Left renal pelvis (tissue), 4 donors: Measurements from ENCODE around the gene LBR. TPM values are rescaled to one million over a fixed set of nuclear protein-coding genes. Genes with fewer than 3 reads are reported as not detected.

Experiments
- DNase-seq, 4 donors: peaks; one replicate each; pipeline ENCODE4 v3.0.0-alpha.2; 2013; ENCODE audit warnings: low read depth in 4 of 4, low spot score in 3 of 4
- polyA plus RNA-seq, 4 donors: library from polyadenylated mRNA; unstranded; fragments of 120-200 nt; gene quantifications; one replicate each; pipeline ENCODE4 v1.2.1, GENCODE V29; 2013; ENCODE audit not compliant: insufficient read length in 4 of 4

LBR gene
- polyA plus RNA-seq, 4 donors: 56.4 to 101 (median 93.2) TPM

DNA sequence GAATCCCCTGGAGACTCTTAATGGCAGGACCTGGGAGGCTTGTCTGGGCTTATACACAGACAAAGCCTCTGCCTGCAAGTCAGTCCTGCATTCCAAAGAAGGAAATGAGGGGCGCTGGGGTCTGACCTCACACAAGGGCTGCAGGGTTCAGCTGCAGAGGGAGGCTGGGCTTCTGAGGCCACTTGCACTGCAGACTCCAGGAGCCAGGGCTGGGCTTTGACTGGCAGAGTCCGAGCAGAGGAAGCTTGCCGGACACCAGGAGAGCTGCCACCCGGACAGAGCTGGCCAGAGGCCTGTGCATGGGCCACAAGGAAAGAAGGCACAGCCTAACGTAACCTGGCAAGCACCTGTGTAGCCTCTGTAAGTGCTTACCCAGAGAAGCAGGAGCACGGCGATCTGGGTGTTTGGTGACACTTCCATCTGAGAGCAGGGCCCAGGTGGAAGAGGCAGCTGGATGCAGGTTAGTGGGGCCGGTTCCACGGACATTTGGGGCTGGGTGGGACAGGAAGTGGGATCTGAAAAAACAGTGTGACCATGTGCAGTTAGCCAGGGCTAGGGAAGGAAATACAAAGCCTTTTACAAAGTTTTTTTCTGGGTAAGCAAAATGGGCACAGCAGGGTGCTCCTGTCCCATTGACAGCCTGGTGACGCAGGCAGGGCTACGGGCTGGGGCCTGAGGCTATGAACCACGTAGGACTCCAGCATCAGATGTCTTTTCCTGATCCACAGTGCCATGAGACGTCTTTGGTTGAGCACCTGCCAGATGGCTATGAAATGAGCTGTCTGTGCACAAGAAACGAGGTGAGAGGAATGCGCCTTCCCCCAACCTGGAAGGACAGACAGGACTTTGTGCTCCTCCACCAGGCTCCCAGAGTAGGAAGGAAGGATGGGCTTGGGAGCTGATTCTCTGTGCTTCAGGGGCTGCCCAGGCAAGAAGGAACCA lies 37.3 kb upstream of the LBR start:
- DNase-seq: no peak

DNA sequence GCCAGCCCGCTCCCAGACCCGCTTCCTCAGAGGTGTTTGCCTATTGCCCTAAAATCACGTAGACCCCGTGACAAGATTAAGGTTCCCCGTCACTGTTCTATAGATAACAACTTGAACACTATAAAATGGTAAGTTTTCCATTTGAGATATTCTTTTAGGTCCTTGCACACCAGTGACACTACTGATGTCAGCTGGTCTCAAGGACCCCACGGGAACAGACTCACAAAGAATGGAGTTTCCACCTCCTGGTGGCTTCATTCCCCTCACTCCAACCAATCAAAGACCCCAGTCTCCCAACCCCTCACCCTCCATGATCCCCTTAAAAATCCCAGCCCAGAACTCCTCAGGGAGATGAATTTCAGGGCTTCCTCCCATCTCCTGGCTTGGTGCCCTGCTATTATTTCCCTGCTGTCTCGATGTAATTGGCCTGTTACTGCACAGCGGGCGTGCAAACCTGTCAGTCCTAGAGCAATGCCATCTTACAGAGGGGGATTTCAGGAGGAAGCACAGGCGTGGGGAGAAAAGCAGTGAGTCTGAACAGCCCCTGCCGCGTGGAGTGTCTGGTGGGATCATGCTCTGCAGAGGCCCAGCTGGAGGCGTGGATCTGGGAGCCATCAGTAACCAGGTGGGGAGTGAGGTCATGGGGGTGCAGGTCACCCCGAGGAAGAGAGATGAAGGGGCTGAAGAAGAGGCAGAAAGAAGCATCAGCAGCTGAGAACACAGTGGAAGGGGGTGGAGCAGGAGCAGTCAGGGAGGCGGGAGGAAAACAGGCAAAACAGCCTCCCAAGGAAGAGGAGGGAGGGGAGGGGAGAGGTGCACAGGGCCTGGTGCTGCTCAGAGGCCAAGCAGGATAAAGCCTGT lies 35.1 kb upstream of the LBR start:
- no peak for DNase-seq

DNA sequence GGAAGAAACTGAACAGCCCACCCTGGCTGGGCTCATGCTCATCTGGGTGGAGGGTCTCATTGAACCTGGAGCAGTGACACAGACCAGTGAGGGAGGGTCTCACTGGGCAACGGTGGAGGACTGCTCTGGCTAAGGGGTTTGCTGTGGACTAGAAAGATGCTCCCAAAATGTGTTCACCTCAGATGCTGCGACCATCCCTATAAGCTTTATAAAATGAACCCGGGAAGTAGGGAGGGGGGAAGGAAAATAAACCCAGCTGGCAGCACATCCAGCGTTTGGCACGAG lies 34.5 kb upstream of the LBR start:
- no peak for DNase-seq

DNA sequence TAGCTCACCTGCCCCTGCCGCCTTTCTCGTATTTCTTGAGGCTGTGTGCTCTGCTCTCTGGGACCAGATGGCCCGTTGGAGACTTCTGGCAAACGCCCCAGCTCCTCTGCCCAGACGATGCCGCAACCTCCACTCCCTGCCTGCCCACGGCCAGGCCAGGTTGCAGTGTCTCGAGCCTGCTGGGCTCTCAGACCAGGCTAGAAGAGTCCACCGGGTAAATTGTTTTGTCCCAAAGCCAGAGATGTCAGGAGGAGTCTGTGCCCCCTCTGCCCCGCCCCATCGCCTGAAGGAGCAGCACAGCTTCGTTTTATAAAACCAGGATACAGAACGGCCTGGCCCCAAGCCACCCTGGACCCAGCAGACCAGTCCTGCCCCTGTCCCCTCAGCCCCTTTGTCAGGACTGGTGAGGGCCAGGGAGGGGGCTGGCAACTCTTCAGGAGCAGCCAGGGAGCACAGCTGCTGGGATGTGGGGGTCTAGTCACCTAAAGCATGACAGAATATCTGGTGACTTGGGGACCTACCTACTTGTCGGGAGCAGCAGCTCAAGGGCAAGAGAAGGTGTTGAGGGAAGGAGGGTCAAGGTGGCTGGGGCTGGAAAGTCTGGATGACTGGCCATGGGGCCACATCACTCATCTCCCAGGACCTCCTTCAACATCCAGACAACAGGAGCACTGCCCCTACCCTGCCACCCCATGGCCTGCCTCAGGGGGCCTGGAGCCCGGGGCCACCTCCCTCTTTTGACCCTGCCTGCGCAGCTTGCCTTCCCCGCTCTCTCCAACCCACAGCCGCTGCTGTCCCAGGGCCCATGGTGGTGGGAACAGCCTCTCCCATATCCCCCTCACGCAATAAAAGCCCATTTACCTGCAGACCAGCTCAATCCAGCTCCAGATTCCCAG lies 33.9 kb upstream of the LBR start:
- DNase-seq: no peak

DNA sequence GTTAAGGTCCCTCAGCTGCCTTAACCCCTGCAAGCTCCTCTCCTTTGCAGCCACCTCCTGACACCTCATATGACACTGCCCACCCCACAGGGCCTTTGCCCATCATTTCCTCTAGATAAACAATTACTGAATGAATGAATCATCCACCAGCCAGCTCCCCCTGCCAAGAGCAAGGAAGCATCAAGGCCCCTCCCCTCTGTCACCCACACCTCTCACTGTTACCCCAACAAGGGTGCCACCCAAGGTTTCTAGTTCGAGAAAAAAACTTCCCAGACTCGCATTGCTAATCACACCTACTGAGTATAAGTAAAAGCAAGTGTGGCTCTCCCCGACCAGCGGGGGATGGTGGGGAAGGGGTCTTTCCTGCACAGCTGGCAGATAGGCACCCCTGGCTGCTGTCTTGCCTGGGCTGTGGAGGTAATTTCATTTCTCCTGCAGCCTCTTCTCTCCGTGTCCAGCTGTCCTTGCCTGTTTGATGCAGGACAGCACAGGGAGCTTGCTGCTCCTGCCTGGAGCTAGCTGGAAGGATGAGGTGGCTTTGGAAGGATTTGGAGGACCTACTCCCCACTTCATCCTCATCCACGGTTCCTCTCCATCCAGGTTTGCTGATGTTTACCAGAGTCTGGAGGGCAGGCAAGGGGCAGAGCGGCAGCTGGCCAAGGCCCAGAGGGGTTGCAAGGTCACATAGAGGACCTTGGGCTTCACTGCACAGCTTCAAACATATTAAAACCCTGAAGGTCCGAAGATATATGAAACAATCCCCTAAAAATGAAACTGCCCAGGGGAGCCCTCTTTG lies 33.1 kb upstream of the LBR start:
- DNase-seq: no peak

DNA sequence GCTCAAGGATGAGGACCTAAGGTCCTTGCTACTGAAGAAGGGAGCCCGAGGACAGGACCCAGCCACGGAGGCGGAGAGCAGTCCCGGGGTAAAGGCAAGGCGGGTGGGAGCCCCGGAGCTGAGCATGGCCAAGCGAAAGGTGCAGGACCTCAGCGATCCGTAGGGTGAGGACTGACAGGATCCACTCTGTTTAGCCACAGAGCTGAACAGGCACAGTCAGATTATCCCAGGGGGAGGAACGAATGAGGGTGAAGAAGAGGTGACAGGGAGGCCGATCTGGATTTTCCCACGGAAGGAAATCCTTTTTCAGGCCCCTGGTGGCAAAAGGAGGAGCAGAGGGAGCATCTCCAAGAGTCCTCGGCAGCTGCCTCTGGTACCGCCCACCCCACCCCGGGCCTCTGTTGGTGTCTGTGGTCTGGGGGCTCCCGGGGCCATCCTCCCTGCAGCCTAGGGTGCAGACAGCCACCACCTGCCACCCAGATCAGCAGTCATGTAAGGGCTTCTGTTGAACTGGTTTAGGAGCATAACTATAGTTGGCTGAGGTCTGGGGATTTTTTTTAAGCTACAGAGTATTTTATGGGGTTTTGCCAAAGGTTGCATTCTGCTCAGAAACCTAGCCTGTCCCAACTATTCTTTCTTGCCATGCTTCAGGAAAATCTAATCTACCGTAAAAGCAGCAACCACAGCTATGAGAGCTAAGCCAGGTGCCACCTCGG lies 32.3 kb upstream of the LBR start:
- DNase-seq: no peak

DNA sequence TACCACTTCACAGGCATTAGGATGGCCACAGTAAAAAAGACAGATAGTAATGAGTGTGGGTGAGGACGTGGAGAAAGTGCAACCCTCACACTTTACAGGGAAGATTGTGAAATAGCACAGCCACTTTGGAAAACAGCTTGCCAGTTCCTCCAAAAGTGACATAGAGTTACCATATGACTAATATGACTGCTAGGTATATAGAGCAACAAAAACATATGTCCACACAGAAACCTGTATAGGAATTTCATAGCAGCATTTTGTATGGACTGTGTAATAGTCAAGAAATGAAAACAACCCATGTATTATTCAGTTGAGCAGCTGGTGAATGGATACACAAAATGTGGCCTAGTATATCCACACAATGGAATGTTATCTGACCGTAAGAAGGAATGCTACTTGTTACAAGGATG lies 30.4 kb upstream of the LBR start:
- no peak for DNase-seq

- no peak for DNase-seq
Measured at GRCh38 chr1:225454733-225455132, 26.9 kb upstream of the LBR start.

DNA sequence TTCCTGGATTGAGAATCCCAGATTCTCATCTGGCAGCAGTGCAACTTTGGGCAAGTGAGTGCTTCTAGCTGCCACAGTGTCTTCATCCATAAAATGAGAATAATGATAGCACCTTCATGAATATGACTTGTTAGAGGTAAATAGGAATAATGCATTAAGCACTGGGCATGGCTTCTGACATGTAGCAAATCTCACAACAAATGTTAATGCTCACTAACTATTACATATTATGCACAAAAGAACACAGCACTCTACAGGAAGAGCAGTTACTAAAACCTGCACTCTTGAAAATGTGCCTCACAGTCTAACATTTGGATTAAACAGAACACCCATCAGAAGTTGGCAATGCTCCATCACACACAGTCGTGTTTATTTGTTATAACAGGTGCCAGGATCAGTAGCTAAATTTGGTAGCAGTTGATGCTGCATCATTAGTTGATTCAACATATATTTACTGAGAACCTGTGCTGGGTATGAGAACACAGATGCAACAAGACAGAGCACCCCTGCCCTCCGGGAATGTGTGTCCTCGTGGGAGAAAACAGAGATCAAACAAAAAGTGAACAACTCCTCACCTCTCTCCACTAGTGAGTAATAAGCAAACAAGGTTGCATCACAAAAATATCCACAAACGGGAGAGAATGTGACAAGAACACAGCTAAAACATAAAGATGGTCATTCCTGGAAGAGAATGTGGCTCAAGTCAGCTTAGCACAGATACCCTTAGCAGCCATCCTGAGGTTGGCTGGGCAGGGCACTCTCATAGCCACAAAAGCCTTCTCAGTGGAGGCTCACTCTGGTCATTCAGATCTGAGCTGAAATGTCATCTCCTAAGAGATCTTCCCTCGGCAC lies 26.2 kb upstream of the LBR start:
- no peak for DNase-seq

- no peak for DNase-seq
Measured at GRCh38 chr1:225451840-225452515, 24.1 kb upstream of the LBR start.

DNA sequence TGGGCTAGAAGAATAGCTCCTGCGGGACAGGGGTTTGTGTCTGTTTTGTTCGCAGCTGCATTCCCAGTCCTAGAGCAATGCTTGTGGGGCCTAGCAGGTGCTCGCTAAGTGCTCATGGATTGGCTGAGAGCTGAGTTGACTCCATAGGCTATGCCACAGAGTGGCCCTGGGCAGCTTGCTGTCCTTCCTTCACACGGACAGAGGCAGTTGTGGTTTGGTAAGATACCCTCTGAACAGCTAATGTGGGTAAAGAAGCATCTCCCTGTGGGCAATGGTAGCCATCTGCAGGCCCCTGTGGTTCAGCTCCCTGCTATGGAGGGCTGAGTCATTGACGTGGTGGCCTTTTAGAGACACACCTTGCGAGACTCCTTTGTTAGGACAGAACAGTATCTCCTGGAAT lies 23.5 kb upstream of the LBR start:
- DNase-seq: no peak

DNA sequence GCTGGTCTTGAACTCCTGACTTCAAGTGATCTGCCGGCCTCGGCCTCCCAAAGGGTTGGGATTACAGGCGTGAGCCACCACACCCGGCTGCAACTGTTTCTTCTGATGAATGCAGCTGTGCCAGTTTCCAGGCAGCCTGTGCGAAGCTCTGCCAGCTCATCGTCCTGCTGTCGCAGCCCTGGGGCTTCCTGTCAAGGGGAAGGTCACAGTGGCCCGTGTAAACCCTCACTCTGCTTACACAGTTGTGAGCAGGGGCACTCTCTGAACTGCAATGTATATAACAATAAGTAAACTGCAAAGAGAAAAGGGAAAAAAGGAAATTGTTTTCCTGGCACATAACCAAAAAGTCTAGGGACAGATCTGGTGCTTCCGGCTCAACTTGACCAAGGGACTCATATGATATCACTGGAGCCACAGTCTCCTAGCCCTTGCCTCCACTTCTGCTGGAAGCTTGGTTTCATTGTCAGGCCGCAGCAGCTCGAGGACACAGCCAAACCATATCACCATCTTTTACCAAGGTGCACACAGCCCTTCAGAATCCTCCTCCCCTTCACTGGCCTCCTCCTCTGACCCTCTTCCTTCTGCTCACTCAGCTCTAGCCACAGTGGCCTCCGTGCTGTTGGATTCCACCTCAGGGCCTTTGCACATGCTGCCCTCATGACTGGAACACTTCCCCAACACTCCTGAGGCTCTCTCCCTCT lies 22.8 kb upstream of the LBR start:
- no peak for DNase-seq

- DNase-seq: no peak
Measured at GRCh38 chr1:225449774-225450173, 21.9 kb upstream of the LBR start.

- no peak for DNase-seq
Measured at GRCh38 chr1:225449261-225449660, 21.4 kb upstream of the LBR start.

- no peak for DNase-seq
Measured at GRCh38 chr1:225448146-225448805, 20.4 kb upstream of the LBR start.

DNA sequence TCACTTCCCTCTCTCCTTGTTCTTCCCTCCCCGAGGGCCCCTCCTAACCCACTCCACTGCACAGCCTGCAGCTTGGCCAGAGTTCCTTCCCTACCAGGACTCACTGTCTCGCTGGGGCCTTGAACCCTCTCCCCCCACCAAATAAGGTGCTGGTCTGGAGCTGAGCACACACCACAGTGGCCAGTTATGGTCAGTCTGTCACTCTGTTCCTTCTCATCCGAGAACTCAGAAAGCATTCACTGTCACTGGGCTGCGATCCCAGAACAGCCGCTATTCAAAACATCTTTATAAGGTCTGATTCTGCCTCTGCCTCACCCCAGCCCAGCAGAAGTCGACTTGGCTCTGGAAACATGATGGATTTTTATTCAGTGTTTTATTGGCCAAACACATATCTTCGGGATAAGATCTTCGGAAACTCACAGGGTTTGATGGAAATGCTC lies 19.8 kb upstream of the LBR start:
- no peak for DNase-seq
